Stomach (tissue), 4 donors: ENCODE measurements around the gene TAP1.

Source experiments
- EP300 ChIP-seq: sonication (generic); formaldehyde crosslinking; IDR thresholded peaks from one replicate; pipeline ENCODE4 v1.6.1; 2017; ENCODE audit warnings: antibody characterized with exemption
- TF ChIP-seq, protein P1 (sequence below), 7 experiments: fragments of 450-650 bp in 4 of 7; fragments of 200-600 bp in 3 of 7; sonication (generic) in 3 of 7; IDR thresholded peaks; one replicate each; pipeline ENCODE4 v1.5.1; 2016 to 2019; ENCODE audit warnings: antibody characterized with exemption in 7 of 7, control low read depth in 2 of 7, mild to moderate bottlenecking in 1 of 7

DNA sequence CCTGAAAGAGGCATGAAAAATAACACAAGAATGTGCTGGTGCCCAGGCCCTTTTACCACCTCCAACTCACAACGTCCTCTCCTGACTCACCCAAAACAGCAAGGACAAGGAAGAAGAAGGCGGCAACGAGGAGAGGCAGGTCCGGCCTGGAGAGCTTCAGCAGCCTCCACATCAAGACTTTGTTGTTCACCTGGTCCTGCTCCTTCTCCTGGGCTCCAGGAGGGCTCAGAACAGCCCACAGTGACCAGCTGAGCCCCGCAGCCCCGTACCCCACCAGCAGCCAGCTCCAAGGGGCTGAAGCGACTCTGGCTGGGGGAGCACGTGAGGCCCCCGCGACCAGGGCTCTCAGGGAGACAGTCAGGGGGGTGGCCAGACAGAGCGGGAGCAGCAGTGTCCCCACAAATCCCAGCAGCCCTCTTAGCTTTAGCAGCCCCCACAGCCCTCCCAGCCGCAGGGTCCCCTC lies 15.8 kb downstream of the TAP1 start:
- TF ChIP-seq, protein P1, sequence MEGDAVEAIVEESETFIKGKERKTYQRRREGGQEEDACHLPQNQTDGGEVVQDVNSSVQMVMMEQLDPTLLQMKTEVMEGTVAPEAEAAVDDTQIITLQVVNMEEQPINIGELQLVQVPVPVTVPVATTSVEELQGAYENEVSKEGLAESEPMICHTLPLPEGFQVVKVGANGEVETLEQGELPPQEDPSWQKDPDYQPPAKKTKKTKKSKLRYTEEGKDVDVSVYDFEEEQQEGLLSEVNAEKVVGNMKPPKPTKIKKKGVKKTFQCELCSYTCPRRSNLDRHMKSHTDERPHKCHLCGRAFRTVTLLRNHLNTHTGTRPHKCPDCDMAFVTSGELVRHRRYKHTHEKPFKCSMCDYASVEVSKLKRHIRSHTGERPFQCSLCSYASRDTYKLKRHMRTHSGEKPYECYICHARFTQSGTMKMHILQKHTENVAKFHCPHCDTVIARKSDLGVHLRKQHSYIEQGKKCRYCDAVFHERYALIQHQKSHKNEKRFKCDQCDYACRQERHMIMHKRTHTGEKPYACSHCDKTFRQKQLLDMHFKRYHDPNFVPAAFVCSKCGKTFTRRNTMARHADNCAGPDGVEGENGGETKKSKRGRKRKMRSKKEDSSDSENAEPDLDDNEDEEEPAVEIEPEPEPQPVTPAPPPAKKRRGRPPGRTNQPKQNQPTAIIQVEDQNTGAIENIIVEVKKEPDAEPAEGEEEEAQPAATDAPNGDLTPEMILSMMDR (IDR thresholded peaks at IDR 0.05), result no peak
- no peak for TF ChIP-seq EP300
